HepG2 (cell line): ENCODE data around the gene FOXJ2. TPM values are rescaled to one million over a fixed set of nuclear protein-coding genes. Genes with fewer than 3 reads are reported as not detected.

Experiments
- ATAC-seq: fragments of 200-7000 bp; cut with Tn5 transposase; 3 replicates; pipeline ENCODE4 v1.9.1; 2020; ENCODE audit warnings: mild to moderate bottlenecking, moderate library complexity
- BruUV-seq: library from RNA; stranded (reverse); fragments of 400-500 nt; replicated peaks from 2 replicates; lab custom pipeline; 2021; lab: Mats Ljungman, UMichigan
- CTCF ChIA-PET: fragments of 300-600 bp; formaldehyde crosslinking; extraction: SDS; loops from one replicate; lab custom pipeline; 2021; ENCODE audit warnings: low total read pairs, inconsistent platforms, low intra/inter-chr PET ratio; lab: Yijun Ruan, JAX
- POLR2A ChIA-PET: fragments of 350-600 bp; sonication (Branson Sonifier 250); formaldehyde crosslinking; loops from one replicate; lab custom pipeline; 2020; ENCODE audit warnings: antibody characterized with exemption, inconsistent platforms; lab: Yijun Ruan, JAX
- DNase-seq: peaks from one replicate; pipeline ENCODE4 v3.0.0-alpha.2; 2015; ENCODE audit warnings: low spot score
- FAIRE-seq: peaks from 3 replicates; lab custom pipeline; 2011; peaks lifted over from hg19 to GRCh38; lab: Jason Lieb, UNC
- H2AFZ ChIP-seq: one replicate; pipeline ENCODE4 v1.6.1; 2011; ENCODE audit warnings: low read length, inconsistent platforms
- H3K27ac ChIP-seq: fragments of 300-600 bp; 3 replicates; pipeline ENCODE4 v1.8.0; 2011; ENCODE audit warnings: mixed run types, mild to moderate bottlenecking, mixed read lengths, low read length, inconsistent platforms; ENCODE audit not compliant: insufficient read depth; ENCODE audit errors: extremely low read length
- H3K27me3 ChIP-seq, 2 experiments: fragments of 200-600 bp in 1 of 2; 2 replicates in 1 of 2; 3 replicates in 1 of 2; pipeline versions ENCODE4 v1.6.0 to v1.8.0; 2011; ENCODE audit warnings: low read length in 2 of 2, mild to moderate bottlenecking in 2 of 2, moderate library complexity in 2 of 2, inconsistent platforms in 1 of 2; ENCODE audit not compliant: insufficient read depth in 2 of 2, control insufficient read depth in 1 of 2
- H3K36me3 ChIP-seq, 2 experiments: fragments of 200-600 bp in 1 of 2; replicated peaks in 1 of 2; 2 replicates in 1 of 2; 3 replicates in 1 of 2; pipeline versions ENCODE4 v1.5.1 to v1.8.0; 2011; ENCODE audit warnings: low read length in 2 of 2, inconsistent platforms in 1 of 2; ENCODE audit not compliant: insufficient read depth in 2 of 2, control insufficient read depth in 1 of 2
- H3K4me1 ChIP-seq: 2 replicates; pipeline ENCODE4 v1.5.1; 2012; ENCODE audit warnings: low read length, inconsistent platforms; ENCODE audit not compliant: insufficient read depth
- H3K4me2 ChIP-seq: 2 replicates; pipeline ENCODE4 v1.6.0; 2011; ENCODE audit warnings: low read depth, low read length, inconsistent platforms
- H3K4me3 ChIP-seq, 3 experiments: fragments of 200-600 bp in 1 of 3; sonication (generic), shearing (Covaris generic) in 1 of 3; replicated peaks in 1 of 3; 2 replicates each; pipeline ENCODE4 v1.5.1; 2011 to 2016; ENCODE audit warnings: low read length in 3 of 3, inconsistent platforms in 2 of 3, low read depth in 2 of 3, mild to moderate bottlenecking in 2 of 3, control low read depth in 1 of 3, mixed read lengths in 1 of 3; ENCODE audit not compliant: insufficient read depth in 1 of 3
- H3K79me2 ChIP-seq: one replicate; pipeline ENCODE4 v1.6.1; 2011; ENCODE audit warnings: low read length, inconsistent platforms; ENCODE audit not compliant: insufficient read depth
- H3K9ac ChIP-seq: 2 replicates; pipeline ENCODE4 v1.6.0; 2011; ENCODE audit warnings: mild to moderate bottlenecking, low read depth, low read length, inconsistent platforms; ENCODE audit not compliant: insufficient read depth
- H3K9me3 ChIP-seq: 2 replicates; pipeline ENCODE4 v1.5.1; 2012; ENCODE audit warnings: mild to moderate bottlenecking, low read length
- H4K20me1 ChIP-seq: 2 replicates; pipeline ENCODE4 v1.6.0; 2011; ENCODE audit warnings: inconsistent platforms, mild to moderate bottlenecking, low read length, moderate library complexity; ENCODE audit not compliant: insufficient read depth
- ATRX ChIP-seq: sonication (generic); formaldehyde crosslinking; IDR thresholded peaks from 2 replicates; pipeline ENCODE4 v1.4.0; 2020; ENCODE audit warnings: missing genetic modification reagents, borderline replicate concordance
- KDM3A ChIP-seq: IDR thresholded peaks from 2 replicates; pipeline ENCODE4 v1.6.1; 2018; ENCODE audit warnings: low read depth, missing compliant biosample characterization
- KLF16 ChIP-seq, 2 experiments: sonication (generic) in 1 of 2; formaldehyde crosslinking in 1 of 2; IDR thresholded peaks; 2 replicates each; pipeline versions ENCODE4 v1.6.1 to v1.8.0; 2016 to 2023; ENCODE audit warnings: missing genetic modification reagents in 2 of 2, missing compliant biosample characterization in 1 of 2
- MAX ChIP-seq: IDR thresholded peaks from 2 replicates; pipeline ENCODE4 v1.6.1; 2012; ENCODE audit warnings: inconsistent platforms
- POGK ChIP-seq: sonication (generic); formaldehyde crosslinking; conservative IDR thresholded peaks from 2 replicates; pipeline ENCODE4 v1.8.0; 2022; ENCODE audit warnings: mild to moderate bottlenecking, moderate library complexity, missing genetic modification reagents
- POLR2G ChIP-seq: fragments of 200-400 bp; formaldehyde crosslinking; IDR thresholded peaks from 2 replicates; pipeline ENCODE4 v1.6.1; 2018; ENCODE audit warnings: mild to moderate bottlenecking, low read depth, low read length, moderate library complexity
- SMAD3 ChIP-seq: sonication (generic); formaldehyde crosslinking; IDR thresholded peaks from 2 replicates; pipeline ENCODE4 v1.4.0; 2020; ENCODE audit warnings: missing genetic modification reagents
- THYN1 ChIP-seq: sonication (generic); formaldehyde crosslinking; IDR thresholded peaks from 2 replicates; pipeline ENCODE4 v1.8.1; 2023; ENCODE audit warnings: low read depth, mild to moderate bottlenecking, moderate library complexity, missing genetic modification reagents, borderline replicate concordance
- ZNF354B ChIP-seq: sonication (generic); formaldehyde crosslinking; IDR thresholded peaks from 2 replicates; pipeline ENCODE4 v1.8.0; 2022; ENCODE audit warnings: mild to moderate bottlenecking, missing genetic modification reagents
- ZNF574 ChIP-seq: sonication (generic); formaldehyde crosslinking; IDR thresholded peaks from 2 replicates; pipeline ENCODE4 v1.4.0; 2020; ENCODE audit warnings: missing genetic modification reagents
- ZNF768 ChIP-seq: sonication (generic); formaldehyde crosslinking; IDR thresholded peaks from 2 replicates; pipeline ENCODE4 v1.4.0; 2020; ENCODE audit warnings: missing genetic modification reagents
- WGBS: methylation state at CpG from one replicate; pipeline ENCODE4 v1.1.6; 2017; ENCODE audit warnings: low lambda C conversion rate; 5-methylcytosine and 5-hydroxymethylcytosine counted together
- in situ Hi-C: cut with HindIII; loops from 2 replicates; pipeline ENCODE4 v1.10.0; 2017; ENCODE audit warnings: low pct_unique_long_range_greater_than_20kb; ENCODE audit not compliant: extremely low pct_ligation_motif_present
- intact Hi-C: fragments of 100-400 bp; cut with micrococcal nuclease; formaldehyde crosslinking; loops from one replicate; pipeline ENCODE4 v1.10.0; 2022; ENCODE audit not compliant: unreplicated experiment
- polyA plus RNA-seq, 8 experiments: library from polyadenylated mRNA; depleted of rRNA in 3 of 8; stranded (reverse) in 7 of 8; unstranded in 1 of 8; fragments of >200 nt; fragmentation: Illumina TruSeq in 4 of 8; extraction: Trizol in 4 of 8; gene quantifications; 2 replicates each; pipeline versions ENCODE4 v1.2.1 to v1.2.3, GENCODE V29; 2011 to 2016; ENCODE audit warnings: low read depth in 4 of 8, missing spikeins in 1 of 8, mixed read lengths in 1 of 8; ENCODE audit not compliant: insufficient read depth in 1 of 8
- total RNA-seq, 5 experiments: library from RNA; depleted of rRNA; stranded (reverse); fragments of >200 nt; fragmentation: Illumina TruSeq; extraction: Trizol; gene quantifications; 2 replicates each; pipeline ENCODE4 v1.2.3, GENCODE V29; 2016; ENCODE audit warnings: low read depth in 1 of 5

The FOXJ2 gene
- total and polyA plus RNA-seq, 2 of the 13 experiments (the other 11 are each of a cell fraction or from before 2014, with no cell fraction given) = 2.2 to 2.9 TPM

- TF ChIP-seq POGK = no peak
- TF ChIP-seq MAX = no peak
These were observed 6.2 kb downstream of the FOXJ2 start (continued) for GRCh38 chr12:8038659-8039114.

GRCh38 chr12:8040791-8041190 is 8.3 kb downstream of the FOXJ2 start:
- ChIA-PET CTCF (no interaction called here), POLR2A (no interaction called here)
- H3K27ac ChIP-seq = no peak overlapping the region
- H2AFZ ChIP-seq = no peak overlapping the region
- no TSS peak for BruUV-seq
- no peak for TF ChIP-seq ZNF574 (CRISPR knock-in tag)
- TF ChIP-seq KDM3A (CRISPR knock-in tag) = no peak
- TF ChIP-seq SMAD3 (CRISPR knock-in tag) = no peak
- TF ChIP-seq POLR2G = no peak
- TF ChIP-seq ATRX (CRISPR knock-in tag) = no peak
- TF ChIP-seq ZNF354B (CRISPR knock-in tag) = no peak
- no peak for TF ChIP-seq THYN1
- TF ChIP-seq KLF16 (CRISPR knock-in tag; IDR thresholded peaks at IDR 0.05) = no peak
- no peak for TF ChIP-seq ZNF768 (CRISPR knock-in tag)
- no peak overlapping the region for H3K4me2 ChIP-seq
- intact Hi-C loops (no loop called here), in situ Hi-C loops (no loop called here)
- peaks cover 32% of the 10 kb centered on the region for H3K4me1 ChIP-seq
- H4K20me1 ChIP-seq = no peaks in the 10 kb centered on the region
- H3K79me2 ChIP-seq = no peaks in the 10 kb centered on the region
- FAIRE-seq (no peak), ATAC-seq (no peak), DNase-seq (no peak)
- H3K9ac ChIP-seq = no peak overlapping the region
- 92% methylated on average over 1 of the region's 1 CpG for WGBS
- H3K36me3 ChIP-seq = peaks cover 13 to 24% of the 10 kb centered on the region in 2 experiments; a peak in 4 of 5 replicates
- no peaks in the 10 kb centered on the region for H3K9me3 ChIP-seq
- no peak overlapping the region for H3K4me3 ChIP-seq
- H3K27me3 ChIP-seq = no peaks in the 10 kb centered on the region
